Brain microvascular endothelial cell (primary cell): Measurements from ENCODE around the gene RASA4B.

Experiments used
- DNase-seq: peaks from one replicate; pipeline ENCODE4 v3.0.0-alpha.2; 2020
- H3K27ac ChIP-seq: fragments of 250-450 bp; sonication (Bioruptor Pico); 2 replicates; pipeline ENCODE4 v1.5.1; 2020; ENCODE audit warnings: mild to moderate bottlenecking, moderate library complexity
- H3K27me3 ChIP-seq: fragments of 250-450 bp; sonication (Bioruptor Pico); replicated peaks from 2 replicates; pipeline ENCODE4 v1.5.1; 2020; ENCODE audit warnings: mild to moderate bottlenecking
- H3K36me3 ChIP-seq: fragments of 250-450 bp; sonication (Bioruptor Pico); replicated peaks from 2 replicates; pipeline ENCODE4 v1.5.1; 2020; ENCODE audit warnings: mild to moderate bottlenecking
- H3K4me3 ChIP-seq: 2 replicates; pipeline ENCODE4 v1.5.1; 2011; ENCODE audit warnings: low read depth, mild to moderate bottlenecking, control low read depth, low read length, moderate library complexity
- CTCF ChIP-seq: IDR thresholded peaks from 2 replicates; pipeline ENCODE4 v1.5.1; 2011; ENCODE audit warnings: low read depth, mild to moderate bottlenecking, moderate library complexity, low read length, control low read depth, inconsistent platforms; ENCODE audit errors: missing control alignments
- in situ Hi-C: cut with HindIII; loops from 2 replicates; pipeline ENCODE4 v1.10.0; 2017; ENCODE audit warnings: low sequenced_read_pairs, low pct_ligation_motif_present

The RASA4B gene

DNA sequence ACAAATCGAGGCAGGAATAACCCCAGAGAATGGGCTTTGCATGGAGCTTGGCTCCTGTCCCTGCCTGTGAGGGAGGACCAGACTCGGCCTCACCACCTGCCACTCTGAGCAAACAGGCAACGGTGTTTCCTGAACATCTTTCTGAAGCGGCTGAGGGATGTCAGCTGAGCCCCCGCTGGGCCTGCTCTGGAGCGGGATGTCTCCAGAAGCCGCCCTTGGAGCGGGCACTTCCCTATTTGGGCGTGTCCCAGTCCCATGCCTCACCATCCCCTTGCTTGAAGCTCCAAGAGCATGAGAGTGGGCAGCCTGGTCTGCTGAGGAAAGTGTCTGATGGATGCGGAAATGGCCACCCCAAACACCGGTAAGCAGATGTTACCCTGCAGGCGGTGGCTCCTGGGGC, 63.1 kb downstream of the RASA4B start:
- H3K27me3 ChIP-seq, result no peaks in the 10 kb centered on the region
- in situ Hi-C loops, result no loop called here
- H3K27ac ChIP-seq, result no peak overlapping the region
- H3K4me3 ChIP-seq, result no peak overlapping the region
- peaks cover 17% of the 10 kb centered on the region for H3K36me3 ChIP-seq
- TF ChIP-seq CTCF, result no peak
- no peak for DNase-seq

DNA sequence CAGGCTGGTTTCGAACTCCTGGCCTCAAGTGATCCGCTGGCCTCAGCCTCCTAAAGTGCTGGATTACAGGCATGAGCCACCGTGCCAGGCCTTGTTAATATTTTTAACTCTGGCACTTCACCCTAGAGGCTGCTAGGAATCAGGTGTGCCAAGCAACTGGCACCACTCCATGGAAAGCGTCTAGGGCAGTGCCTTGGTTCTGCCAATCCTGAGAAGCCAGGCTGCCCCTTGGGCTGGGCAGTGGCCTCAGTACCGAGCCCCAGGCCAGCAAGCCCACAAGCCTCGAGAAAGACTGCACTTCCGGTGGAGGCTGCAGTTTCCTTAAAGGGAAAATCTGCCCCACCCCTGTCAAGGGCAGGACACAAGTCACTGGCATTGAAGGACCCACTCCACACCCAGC, 64.3 kb downstream of the RASA4B start:
- no peak for TF ChIP-seq CTCF
- Histone ChIP-seq H3K27ac (no peak overlapping the region), H3K4me3 (no peak overlapping the region), H3K27me3 (no peaks in the 10 kb centered on the region), H3K36me3 (peaks cover 17% of the 10 kb centered on the region)
- in situ Hi-C loops, result no loop called here
- no peak for DNase-seq

DNA sequence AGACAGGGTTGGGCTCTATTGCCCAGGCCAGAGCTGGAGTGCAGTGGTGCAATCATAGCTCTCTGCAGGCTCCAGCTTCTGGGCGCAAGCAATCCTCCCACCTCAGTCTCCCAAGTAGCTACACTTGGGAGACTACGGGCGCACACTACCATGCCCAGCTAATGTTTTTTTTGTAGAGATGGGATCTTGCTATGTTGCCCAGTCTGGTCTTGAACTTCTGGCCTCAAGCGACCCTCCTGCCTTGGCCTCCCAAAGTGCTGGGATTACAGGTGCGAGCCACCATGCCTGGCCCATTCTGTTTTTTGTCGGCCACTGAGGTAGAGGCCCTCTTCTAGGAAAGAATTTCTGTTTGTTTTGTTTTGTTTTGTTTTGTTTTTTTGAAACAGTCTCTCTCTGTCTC, 65.1 kb downstream of the RASA4B start:
- in situ Hi-C loops, result no loop called here
- Histone ChIP-seq H3K27me3 (no peaks in the 10 kb centered on the region), H3K27ac (no peak overlapping the region), H3K4me3 (no peak overlapping the region), H3K36me3 (peaks cover 18% of the 10 kb centered on the region)
- TF ChIP-seq CTCF, result no peak
- no peak for DNase-seq

GRCh38 chr7:102451371-102452054, 66.1 kb downstream of the RASA4B start:
- DNase-seq, result no peak
- in situ Hi-C loops, result no loop called here
- no peak for TF ChIP-seq CTCF
- no peak overlapping the region for H3K4me3 ChIP-seq
- peaks cover 13% of the 10 kb centered on the region for H3K36me3 ChIP-seq
- H3K27ac ChIP-seq, result no peak overlapping the region
- H3K27me3 ChIP-seq, result no peaks in the 10 kb centered on the region

DNA sequence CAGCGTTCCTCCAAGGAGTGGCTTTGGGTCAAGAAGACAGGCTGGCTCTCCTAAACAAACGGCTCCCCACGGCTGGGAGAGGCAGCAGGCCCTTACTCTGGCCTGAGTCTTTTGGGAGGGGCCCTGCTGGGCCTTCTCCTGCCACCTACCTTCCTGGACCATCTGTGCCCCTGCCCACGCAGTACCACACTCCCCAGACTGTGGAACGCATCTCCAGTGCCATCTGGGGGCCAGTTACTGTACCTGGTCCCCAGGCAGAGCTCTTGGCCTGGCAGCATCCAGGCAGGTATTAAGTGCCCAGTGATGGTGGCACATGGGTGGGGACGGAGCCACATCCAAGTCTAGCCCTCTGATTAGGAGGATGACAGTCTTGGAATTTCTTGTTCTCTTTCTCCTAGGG, 67.3 kb downstream of the RASA4B start:
- TF ChIP-seq CTCF, result peak; percentile 37
- H3K4me3 ChIP-seq, result no peak overlapping the region
- no peak for DNase-seq
- in situ Hi-C loops, result no loop called here
- H3K27me3 ChIP-seq, result no peaks in the 10 kb centered on the region
- no peak overlapping the region for H3K27ac ChIP-seq
- peaks cover 13% of the 10 kb centered on the region for H3K36me3 ChIP-seq

DNA sequence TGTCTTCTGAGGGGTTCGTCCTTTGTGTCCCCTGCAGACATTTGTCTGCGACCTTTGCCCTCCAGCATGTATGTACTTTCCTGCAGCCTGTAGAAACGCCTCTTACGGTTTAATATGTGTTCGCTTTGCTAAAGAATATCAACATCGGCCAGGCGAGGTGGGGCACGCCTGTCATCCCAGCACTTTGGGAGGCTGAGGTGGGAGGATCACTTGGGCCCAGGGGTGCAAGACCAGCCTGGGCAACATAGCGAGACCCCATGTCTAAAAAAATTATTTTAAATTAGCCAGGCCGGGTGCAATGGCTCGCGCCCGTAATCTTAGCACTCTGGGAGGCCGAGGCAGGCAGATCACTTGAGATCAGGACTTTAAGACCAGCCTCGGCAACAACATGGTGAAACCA, 68.4 kb downstream of the RASA4B start:
- Histone ChIP-seq H3K4me3 (no peak overlapping the region), H3K27ac (no peak overlapping the region), H3K36me3 (peaks cover 16% of the 10 kb centered on the region), H3K27me3 (no peaks in the 10 kb centered on the region)
- TF ChIP-seq CTCF, result no peak
- in situ Hi-C loops, result no loop called here
- no peak for DNase-seq
